M059J (cell line): ENCODE measurements around the gene ZPR1. TPM values are rescaled to one million over a fixed set of nuclear protein-coding genes. Genes with fewer than 3 reads are reported as not detected.
"Not testable (repeated sequence)": the region's sequence is repeated elsewhere in the genome, so short reads cannot be mapped to it uniquely, and the experiment has no call there.

ENCODE experiments used
- DNase-seq: peaks from one replicate; pipeline ENCODE4 v3.0.0-alpha.2; 2012; ENCODE audit warnings: low read depth
- total RNA-seq: library from RNA; depleted of rRNA; stranded (reverse); fragments of >200 nt; shearing (Covaris generic); gene quantifications from 2 replicates; pipeline ENCODE4 v1.2.3, GENCODE V29; 2014

The ZPR1 gene
- total RNA-seq, 1 experiment from 2014 or later, result 98.2 TPM

- DNase-seq, result no peak
Observed at GRCh38 chr11:116823031-116823843, 35.4 kb upstream of the ZPR1 start, which contains the start of gene APOA4. APOA4 (minus strand) TSS chr11:116823304; CDS start chr11:116823191, 113 bp downstream.

GRCh38 chr11:116822575-116822974 is 34.8 kb upstream of the ZPR1 start:
- DNase-seq, result no peak

- no peak for DNase-seq
Observed at GRCh38 chr11:116821050-116821918, 33.5 kb upstream of the ZPR1 start.

- DNase-seq, result no peak
Observed at GRCh38 chr11:116819049-116819448, 31.2 kb upstream of the ZPR1 start.

- no peak for DNase-seq
Observed at GRCh38 chr11:116814502-116814901, 26.7 kb upstream of the ZPR1 start.

- DNase-seq, result no peak
Observed at GRCh38 chr11:116813781-116814471, 26.1 kb upstream of the ZPR1 start.

- DNase-seq, result no peak
Observed at GRCh38 chr11:116813170-116813569, 25.3 kb upstream of the ZPR1 start.

- no peak for DNase-seq
Observed at GRCh38 chr11:116812109-116812508, 24.3 kb upstream of the ZPR1 start.

- DNase-seq, result no peak
Observed at GRCh38 chr11:116811194-116811593, 23.4 kb upstream of the ZPR1 start.

GRCh38 chr11:116808262-116809175 is 20.7 kb upstream of the ZPR1 start:
- peak; percentile 45 for DNase-seq

- DNase-seq, result no peak
Observed at GRCh38 chr11:116807601-116808261, 19.9 kb upstream of the ZPR1 start.

GRCh38 chr11:116804001-116804400 is 16.2 kb upstream of the ZPR1 start:
- no peak for DNase-seq

GRCh38 chr11:116801662-116802061 is 13.8 kb upstream of the ZPR1 start:
- DNase-seq, result not testable (repeated sequence)

- no peak for DNase-seq
Observed at GRCh38 chr11:116800610-116801009, 12.8 kb upstream of the ZPR1 start.

- no peak for DNase-seq
Observed at GRCh38 chr11:116798368-116798767, 10.5 kb upstream of the ZPR1 start.

- DNase-seq, result no peak
Observed at GRCh38 chr11:116797816-116798215, 10.0 kb upstream of the ZPR1 start.

- no peak for DNase-seq
Observed at GRCh38 chr11:116796548-116796947, 8.7 kb upstream of the ZPR1 start.

GRCh38 chr11:116794851-116795250 is 7.0 kb upstream of the ZPR1 start:
- no peak for DNase-seq

- peak; percentile 25 for DNase-seq
Observed at GRCh38 chr11:116793772-116794097, 5.9 kb upstream of the ZPR1 start.
